ENCODE results near the gene BNIP3. TPM values are rescaled to one million over a fixed set of nuclear protein-coding genes. Genes with fewer than 3 reads are reported as not detected.
"Not testable (repeated sequence)": the region's sequence is repeated elsewhere in the genome, so short reads cannot be mapped to it uniquely, and the experiment has no call there.

BNIP3 gene
- total RNA-seq, 1 donor from 2014 or later, result 71.5 TPM

DNA sequence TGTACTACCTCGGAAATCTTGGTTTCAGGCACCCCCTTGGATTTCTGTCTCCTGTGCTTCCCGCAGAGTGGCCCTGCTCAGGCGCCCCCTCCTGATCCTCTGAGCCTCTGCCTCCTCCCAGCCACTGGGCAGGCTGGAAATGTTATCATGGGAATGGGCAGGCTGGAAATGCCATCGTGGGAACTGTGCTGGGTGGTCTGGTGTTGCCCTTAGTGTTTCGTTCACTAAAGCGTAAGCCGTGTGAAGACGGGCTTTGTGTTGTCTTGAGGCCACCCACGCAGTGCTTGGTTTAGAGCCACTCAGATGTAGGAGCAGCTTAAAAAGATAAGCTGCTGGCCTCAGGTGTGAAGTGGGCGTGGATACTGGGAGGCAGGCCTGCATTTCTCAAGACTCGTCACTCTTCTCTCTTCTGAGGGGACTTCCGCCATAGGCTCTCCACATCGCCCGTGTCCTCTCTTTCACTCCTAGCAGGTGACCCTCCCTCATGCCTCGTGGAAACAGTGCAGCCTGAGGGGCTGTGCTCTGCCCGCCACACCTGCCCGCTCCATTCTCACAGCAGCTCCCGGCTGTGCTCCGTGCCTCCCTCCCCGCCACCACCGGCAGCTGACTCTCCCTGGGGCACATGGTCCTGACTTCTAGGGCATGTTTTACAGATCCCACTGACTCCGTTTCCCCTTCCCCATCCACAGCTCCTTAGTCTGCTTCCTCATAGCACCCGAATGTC lies 52.4 kb downstream of the BNIP3 start:
- DNase-seq (ENCODE audit: low spot score), result no peak

- DNase-seq (ENCODE audit: low spot score), result no peak
These were observed 53.3 kb downstream of the BNIP3 start for GRCh38 chr10:131928248-131929095.

- no peak for DNase-seq (ENCODE audit: low spot score)
These were observed 54.8 kb downstream of the BNIP3 start for GRCh38 chr10:131926743-131927595.

- DNase-seq (ENCODE audit: low spot score), result no peak
These were observed 55.5 kb downstream of the BNIP3 start for GRCh38 chr10:131926253-131926652.

- DNase-seq (ENCODE audit: low spot score), result no peak
These were observed 56.0 kb downstream of the BNIP3 start for GRCh38 chr10:131925716-131926115.

- DNase-seq (ENCODE audit: low spot score), result no peak
These were observed 56.6 kb downstream of the BNIP3 start for GRCh38 chr10:131925011-131925649.

GRCh38 chr10:131923038-131923756 lies 58.5 kb downstream of the BNIP3 start:
- DNase-seq (ENCODE audit: low spot score), result no peak

DNA sequence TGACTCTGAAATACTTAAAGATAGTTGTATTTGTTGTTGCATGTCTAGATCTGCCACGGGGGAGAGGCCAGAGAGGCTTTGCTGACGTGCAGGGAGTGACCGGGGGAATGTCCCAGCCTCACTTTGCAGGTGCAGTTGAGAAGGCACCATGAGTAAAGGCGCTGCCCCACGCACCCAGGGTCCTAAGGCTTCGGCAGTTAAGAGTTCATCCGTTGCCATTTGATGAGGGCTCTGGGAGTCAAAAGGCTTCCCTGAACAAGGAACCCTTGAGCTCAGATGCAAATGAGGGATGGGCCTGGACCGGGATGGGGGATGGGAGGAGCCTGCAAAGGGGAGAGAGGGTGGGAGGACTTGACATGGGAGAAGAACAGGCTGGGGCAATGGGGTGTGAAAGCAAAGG lies 60.5 kb downstream of the BNIP3 start:
- DNase-seq (ENCODE audit: low spot score), result no peak

DNA sequence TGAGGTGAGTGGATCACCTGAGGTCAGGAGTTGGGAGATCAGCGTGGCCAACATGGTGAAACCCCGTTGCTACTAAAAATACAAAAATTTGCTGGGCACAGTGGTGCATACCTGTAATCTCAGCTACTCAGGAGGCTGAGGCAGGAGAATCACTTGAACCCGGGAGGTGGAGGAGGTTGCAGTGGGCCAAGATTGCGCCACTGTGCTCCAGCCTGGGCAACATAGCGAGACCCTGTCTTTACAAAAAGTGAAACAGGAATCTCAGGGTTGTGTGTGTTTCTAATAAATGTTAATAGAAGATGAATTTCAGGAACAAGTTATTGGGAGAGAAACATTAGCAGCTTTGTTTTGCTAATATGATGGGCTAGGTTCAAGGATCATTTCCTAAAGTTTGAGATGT lies 61.0 kb downstream of the BNIP3 start:
- no peak for DNase-seq (ENCODE audit: low spot score)

DNA sequence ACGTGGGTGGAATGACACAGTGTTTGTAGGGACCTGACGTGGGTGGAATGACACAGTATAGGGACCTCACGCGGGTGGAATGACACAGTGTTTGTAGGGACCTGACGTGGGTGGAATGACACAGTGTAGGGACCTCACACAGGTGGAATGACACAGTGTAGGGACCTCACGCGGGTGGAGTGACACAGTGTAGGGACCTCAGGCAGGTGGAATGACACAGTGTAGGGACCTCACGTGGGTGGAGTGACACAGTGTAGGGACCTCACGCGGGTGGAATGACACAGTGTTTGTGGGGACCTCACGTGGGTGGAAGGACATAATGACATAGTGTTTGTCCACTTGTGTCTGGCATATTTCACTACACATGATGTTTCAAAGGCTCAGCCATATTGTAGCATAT lies 61.6 kb downstream of the BNIP3 start:
- no peak for DNase-seq (ENCODE audit: low spot score)

- DNase-seq (ENCODE audit: low spot score), result not testable (repeated sequence)
These were observed 62.3 kb downstream of the BNIP3 start for GRCh38 chr10:131919461-131919860.

Other genes starting within 250 kb of the BNIP3 start
- 28.1 TPM for gene PPP2R2D, start 80.9 kb downstream of the BNIP3 start, total RNA-seq
- gene JAKMIP3, start 84.0 kb upstream of the BNIP3 start, total RNA-seq, result 1.1 TPM
- gene DPYSL4, start 205.0 kb upstream of the BNIP3 start, total RNA-seq, result 0.81 TPM